CD4-positive, alpha-beta T cell treated with Interleukin-6 for 4 hours (primary cell): Measurements from ENCODE around the gene AIG1.
"Not testable (repeated sequence)": the region's sequence is repeated elsewhere in the genome, so short reads cannot be mapped to it uniquely, and the experiment has no call there.

Experiments
- DNase-seq: peaks from one replicate; pipeline ENCODE4 v3.0.0-alpha.2; 2020; ENCODE audit warnings: mixed read lengths

Gene AIG1

GRCh38 chr6:143241111-143241510, 180.4 kb downstream of the AIG1 start:
- DNase-seq, result no peak

- no peak for DNase-seq
These were observed 181.2 kb downstream of the AIG1 start for GRCh38 chr6:143241911-143242310.

GRCh38 chr6:143243786-143244185, 183.1 kb downstream of the AIG1 start:
- no peak for DNase-seq

GRCh38 chr6:143245656-143246055, 185.0 kb downstream of the AIG1 start:
- no peak for DNase-seq

GRCh38 chr6:143246166-143246775, 185.6 kb downstream of the AIG1 start:
- DNase-seq, result not testable (repeated sequence)

GRCh38 chr6:143247586-143247985, 186.9 kb downstream of the AIG1 start:
- DNase-seq, result no peak

- DNase-seq, result no peak
These were observed 187.7 kb downstream of the AIG1 start for GRCh38 chr6:143248359-143248758.

- DNase-seq, result no peak
These were observed 190.6 kb downstream of the AIG1 start for GRCh38 chr6:143251288-143251687.

GRCh38 chr6:143252961-143253360, 192.3 kb downstream of the AIG1 start:
- DNase-seq, result no peak

GRCh38 chr6:143253586-143253985, 192.9 kb downstream of the AIG1 start:
- no peak for DNase-seq

- no peak for DNase-seq
These were observed 198.3 kb downstream of the AIG1 start for GRCh38 chr6:143258945-143259344.

- no peak for DNase-seq
These were observed 200.2 kb downstream of the AIG1 start for GRCh38 chr6:143260857-143261256.

- no peak for DNase-seq
These were observed 201.3 kb downstream of the AIG1 start for GRCh38 chr6:143261899-143262436.

- no peak for DNase-seq
These were observed 202.2 kb downstream of the AIG1 start for GRCh38 chr6:143262859-143263258.

- DNase-seq, result no peak
These were observed 203.7 kb downstream of the AIG1 start for GRCh38 chr6:143264379-143264778.

- no peak for DNase-seq
These were observed 204.5 kb downstream of the AIG1 start for GRCh38 chr6:143264986-143265764.

- no peak for DNase-seq
These were observed 207.1 kb downstream of the AIG1 start for GRCh38 chr6:143267760-143268159.

GRCh38 chr6:143268439-143268838, 207.8 kb downstream of the AIG1 start:
- no peak for DNase-seq

- DNase-seq, result no peak
These were observed 209.3 kb downstream of the AIG1 start for GRCh38 chr6:143270026-143270425.

GRCh38 chr6:143271024-143271423, 210.3 kb downstream of the AIG1 start:
- no peak for DNase-seq

GRCh38 chr6:143276436-143276835, 215.7 kb downstream of the AIG1 start:
- DNase-seq, result no peak

- peak; percentile 3 for DNase-seq
These were observed 218.7 kb downstream of the AIG1 start for GRCh38 chr6:143279385-143279784.

GRCh38 chr6:143283887-143284645, 223.4 kb downstream of the AIG1 start:
- DNase-seq, result no peak
